ENCODE data around the gene JAZF1. TPM values are rescaled to one million over a fixed set of nuclear protein-coding genes. Genes with fewer than 3 reads are reported as not detected.

Gene JAZF1
- polyA plus RNA-seq, 2 donors = 1.6 to 3.5 TPM

DNA sequence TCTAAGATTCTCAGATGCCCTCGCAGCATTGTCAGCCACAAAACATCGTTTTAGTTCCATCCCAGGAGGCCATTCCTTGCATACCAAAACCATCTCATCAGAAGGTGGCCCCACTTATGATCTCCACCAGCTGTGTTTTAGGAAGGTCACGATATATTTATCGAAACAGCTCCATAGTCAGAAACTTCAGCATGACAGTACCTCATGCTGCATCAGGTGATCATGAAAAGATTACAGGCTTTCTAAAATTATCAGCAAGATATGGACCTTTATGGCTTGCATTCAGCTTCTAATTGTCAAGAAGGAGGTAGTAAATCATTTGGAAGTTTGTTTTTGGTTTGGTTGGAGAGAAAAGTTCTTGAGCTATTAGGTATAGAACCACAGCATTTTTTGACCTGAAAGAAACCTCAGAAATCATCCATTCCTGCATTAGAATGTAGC, 20.0 kb downstream of the JAZF1 start:
- WGBS, 2 donors = 84 to 92% methylated on average over 4 of the region's 4 CpGs
- Histone ChIP-seq H3K4me3 (ENCODE audit: low read depth in 1 of 2, low read length in 2 of 2) (no peak overlapping the region), H3K9me3 (ENCODE audit: control insufficient read depth in 2 of 2, insufficient read depth in 1 of 2, low read depth in 1 of 2, low read length in 1 of 2) (no peaks in the 10 kb centered on the region), H3K4me1 (ENCODE audit: control insufficient read depth in 2 of 2, insufficient read depth in 2 of 2, low read length in 1 of 2) (peaks cover 0 to 3% of the 10 kb centered on the region in 2 donors), H3K27ac (ENCODE audit: low read depth in 2 of 2, low read length in 1 of 2) (no peak overlapping the region), H3K36me3 (ENCODE audit: control insufficient read depth in 2 of 2, insufficient read depth in 2 of 2, low read length in 1 of 2) (no peaks in the 10 kb centered on the region), H3K27me3 (ENCODE audit: control insufficient read depth in 1 of 2, insufficient read depth in 2 of 2, low read length in 2 of 2) (no peaks in the 10 kb centered on the region)

DNA sequence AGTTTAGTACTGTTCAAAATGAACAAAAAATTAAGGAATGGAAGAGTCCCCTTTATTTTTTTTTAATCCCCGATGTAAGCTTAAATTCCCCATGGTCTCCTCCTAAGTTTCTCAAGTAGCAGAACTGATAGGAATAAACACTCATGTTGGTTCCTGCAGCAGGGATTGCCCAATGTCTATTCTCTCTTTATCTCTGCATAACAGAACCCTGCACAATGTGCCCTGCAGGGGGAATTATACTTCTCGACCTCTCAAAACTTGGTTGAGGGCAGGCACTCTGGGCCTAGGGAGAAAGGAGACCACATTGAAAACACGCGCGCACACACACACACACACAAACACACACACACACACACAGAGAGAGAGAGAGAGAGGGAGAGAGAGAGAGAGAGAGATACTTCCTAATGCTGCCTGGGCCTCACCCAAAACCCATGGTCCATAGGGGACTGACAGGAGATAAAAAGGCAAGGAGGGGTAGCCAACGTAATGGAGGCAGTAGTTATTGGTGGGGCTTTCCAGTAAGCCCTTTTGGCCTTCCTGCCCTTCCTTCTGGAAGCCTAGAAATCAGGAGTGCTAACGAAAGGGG, 22.7 kb downstream of the JAZF1 start:
- no peak overlapping the region for H3K27ac ChIP-seq (ENCODE audit: low read depth in 2 of 2, low read length in 1 of 2)
- peaks cover 0 to 3% of the 10 kb centered on the region in 2 donors for H3K4me1 ChIP-seq (ENCODE audit: control insufficient read depth in 2 of 2, insufficient read depth in 2 of 2, low read length in 1 of 2)
- no peak overlapping the region for H3K4me3 ChIP-seq (ENCODE audit: low read depth in 1 of 2, low read length in 2 of 2)
- no peaks in the 10 kb centered on the region for H3K9me3 ChIP-seq (ENCODE audit: control insufficient read depth in 2 of 2, insufficient read depth in 1 of 2, low read depth in 1 of 2, low read length in 1 of 2)
- 81 to 82% methylated on average over 7 of the region's 7 CpGs for WGBS, 2 donors
- H3K27me3 ChIP-seq (ENCODE audit: control insufficient read depth in 1 of 2, insufficient read depth in 2 of 2, low read length in 2 of 2) = no peaks in the 10 kb centered on the region
- H3K36me3 ChIP-seq (ENCODE audit: control insufficient read depth in 2 of 2, insufficient read depth in 2 of 2, low read length in 1 of 2) = no peaks in the 10 kb centered on the region

DNA sequence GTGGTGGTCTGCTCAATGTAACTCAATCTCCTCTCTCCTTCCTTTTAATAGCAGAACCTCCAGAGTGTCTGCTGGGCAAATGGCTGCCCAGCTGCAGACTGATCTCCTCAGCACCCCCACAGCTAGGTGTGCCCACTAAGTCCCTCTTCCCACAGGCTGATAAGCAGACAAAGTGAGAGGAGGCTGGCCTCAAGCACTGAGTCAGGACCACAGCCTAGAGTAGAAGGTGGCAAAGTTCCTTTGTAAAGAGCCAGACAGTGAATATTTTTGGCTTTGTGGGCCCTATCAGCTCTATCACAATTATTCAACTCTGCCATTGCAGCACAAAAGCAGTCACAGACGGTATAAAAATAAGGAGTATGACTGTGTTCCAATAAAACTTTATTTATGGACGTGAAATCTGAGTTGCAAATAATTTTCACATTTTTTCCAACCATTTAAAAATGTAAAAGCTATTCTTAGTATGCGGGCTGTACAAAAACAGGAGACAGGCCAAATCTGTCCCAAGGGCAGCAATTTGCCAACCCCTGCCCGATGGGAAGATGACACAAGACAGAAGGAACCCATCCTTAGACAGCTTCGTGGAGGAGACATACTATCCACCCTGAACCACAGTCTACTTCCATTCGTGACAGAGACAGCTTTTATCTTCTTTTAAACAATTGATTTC, 23.4 kb downstream of the JAZF1 start:
- 86 to 88% methylated on average over 6 of the region's 6 CpGs for WGBS, 2 donors
- Histone ChIP-seq H3K9me3 (ENCODE audit: control insufficient read depth in 2 of 2, insufficient read depth in 1 of 2, low read depth in 1 of 2, low read length in 1 of 2) (no peaks in the 10 kb centered on the region), H3K36me3 (ENCODE audit: control insufficient read depth in 2 of 2, insufficient read depth in 2 of 2, low read length in 1 of 2) (no peaks in the 10 kb centered on the region), H3K4me1 (ENCODE audit: control insufficient read depth in 2 of 2, insufficient read depth in 2 of 2, low read length in 1 of 2) (peaks cover 0 to 3% of the 10 kb centered on the region in 2 donors), H3K27ac (ENCODE audit: low read depth in 2 of 2, low read length in 1 of 2) (no peak overlapping the region), H3K4me3 (ENCODE audit: low read depth in 1 of 2, low read length in 2 of 2) (no peak overlapping the region), H3K27me3 (ENCODE audit: control insufficient read depth in 1 of 2, insufficient read depth in 2 of 2, low read length in 2 of 2) (no peaks in the 10 kb centered on the region)

DNA sequence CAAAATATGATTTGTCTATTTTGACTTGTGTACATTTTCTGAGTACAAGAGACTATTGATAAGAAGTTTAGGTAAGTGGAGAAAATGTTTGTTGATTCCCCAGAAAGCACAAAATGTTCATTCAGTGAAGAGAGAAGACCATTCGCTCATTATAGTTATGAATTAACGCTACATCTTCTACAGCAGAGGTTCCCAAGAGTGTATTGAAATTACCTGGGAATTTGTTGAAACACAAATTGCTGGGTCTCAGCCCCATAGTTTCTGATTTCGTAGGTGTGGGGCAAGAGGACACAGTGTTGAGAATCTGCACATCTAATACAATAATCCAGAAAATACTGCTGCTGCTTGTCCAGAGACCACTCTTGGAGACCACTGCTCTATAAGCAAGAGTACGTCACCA, 24.2 kb downstream of the JAZF1 start:
- 72 to 96% methylated on average over 4 of the region's 4 CpGs for WGBS, 2 donors
- peaks cover 0 to 3% of the 10 kb centered on the region in 2 donors for H3K4me1 ChIP-seq (ENCODE audit: control insufficient read depth in 2 of 2, insufficient read depth in 2 of 2, low read length in 1 of 2)
- no peaks in the 10 kb centered on the region for H3K36me3 ChIP-seq (ENCODE audit: control insufficient read depth in 2 of 2, insufficient read depth in 2 of 2, low read length in 1 of 2)
- no peaks in the 10 kb centered on the region for H3K9me3 ChIP-seq (ENCODE audit: control insufficient read depth in 2 of 2, insufficient read depth in 1 of 2, low read depth in 1 of 2, low read length in 1 of 2)
- H3K4me3 ChIP-seq (ENCODE audit: low read depth in 1 of 2, low read length in 2 of 2) = no peak overlapping the region
- H3K27me3 ChIP-seq (ENCODE audit: control insufficient read depth in 1 of 2, insufficient read depth in 2 of 2, low read length in 2 of 2) = no peaks in the 10 kb centered on the region
- no peak overlapping the region for H3K27ac ChIP-seq (ENCODE audit: low read depth in 2 of 2, low read length in 1 of 2)

DNA sequence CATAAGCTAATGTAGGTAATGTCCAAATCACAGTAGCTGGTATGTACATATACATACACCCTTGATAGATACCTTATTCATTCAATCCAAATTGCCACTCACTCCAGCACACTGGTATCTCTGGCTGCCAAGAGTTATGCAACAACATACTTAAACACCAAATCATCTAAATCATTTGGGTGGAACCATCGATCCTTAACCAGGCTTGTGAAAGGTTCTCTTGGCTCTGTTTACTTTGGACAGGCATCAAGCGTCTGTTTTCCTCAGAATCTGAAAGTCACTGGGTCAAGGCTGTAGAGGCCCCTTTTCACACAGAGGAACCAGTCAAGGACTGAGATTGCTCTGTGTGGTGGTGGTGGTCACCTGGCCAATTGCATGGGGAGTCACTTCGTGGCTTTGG, 24.6 kb downstream of the JAZF1 start:
- WGBS, 2 donors = 32 to 36% methylated on average over 3 of the region's 3 CpGs
- Histone ChIP-seq H3K36me3 (ENCODE audit: control insufficient read depth in 2 of 2, insufficient read depth in 2 of 2, low read length in 1 of 2) (no peaks in the 10 kb centered on the region), H3K4me3 (ENCODE audit: low read depth in 1 of 2, low read length in 2 of 2) (no peak overlapping the region), H3K9me3 (ENCODE audit: control insufficient read depth in 2 of 2, insufficient read depth in 1 of 2, low read depth in 1 of 2, low read length in 1 of 2) (no peaks in the 10 kb centered on the region), H3K27me3 (ENCODE audit: control insufficient read depth in 1 of 2, insufficient read depth in 2 of 2, low read length in 2 of 2) (no peaks in the 10 kb centered on the region), H3K27ac (ENCODE audit: low read depth in 2 of 2, low read length in 1 of 2) (no peak overlapping the region), H3K4me1 (ENCODE audit: control insufficient read depth in 2 of 2, insufficient read depth in 2 of 2, low read length in 1 of 2) (peaks cover 0 to 3% of the 10 kb centered on the region in 2 donors)

DNA sequence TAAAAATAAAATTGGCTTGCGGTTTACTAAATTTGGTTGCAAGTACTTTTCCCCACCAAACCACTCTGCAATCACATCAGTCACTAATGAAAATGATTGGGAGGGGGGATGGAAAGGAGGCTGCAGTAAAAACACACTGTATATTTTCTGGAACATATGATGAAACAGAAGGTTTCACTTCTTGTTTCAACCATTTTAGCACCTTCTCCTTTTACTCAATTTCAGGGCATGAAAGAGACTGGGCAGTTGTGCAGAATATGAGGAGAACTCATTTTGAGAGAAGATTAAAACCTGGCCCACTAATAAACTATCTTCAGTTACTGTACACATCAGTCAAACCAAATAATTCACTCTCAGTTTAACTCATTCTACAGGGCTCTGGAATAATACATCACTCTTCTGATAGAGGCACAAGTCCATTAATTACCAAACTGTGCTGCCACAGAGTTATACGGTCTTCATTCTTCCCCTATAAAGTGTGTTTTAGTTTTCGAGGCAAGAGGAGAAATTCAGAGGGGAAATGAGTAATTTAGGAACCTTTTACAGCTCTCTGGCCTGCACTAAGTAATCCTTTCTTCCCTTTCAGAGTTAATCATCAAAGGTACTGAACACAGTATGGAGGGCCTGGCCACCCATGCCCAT, 25.5 kb downstream of the JAZF1 start:
- no peak overlapping the region for H3K4me3 ChIP-seq (ENCODE audit: low read depth in 1 of 2, low read length in 2 of 2)
- H3K9me3 ChIP-seq (ENCODE audit: control insufficient read depth in 2 of 2, insufficient read depth in 1 of 2, low read depth in 1 of 2, low read length in 1 of 2) = no peaks in the 10 kb centered on the region
- H3K27me3 ChIP-seq (ENCODE audit: control insufficient read depth in 1 of 2, insufficient read depth in 2 of 2, low read length in 2 of 2) = no peaks in the 10 kb centered on the region
- H3K36me3 ChIP-seq (ENCODE audit: control insufficient read depth in 2 of 2, insufficient read depth in 2 of 2, low read length in 1 of 2) = no peaks in the 10 kb centered on the region
- no peak overlapping the region for H3K27ac ChIP-seq (ENCODE audit: low read depth in 2 of 2, low read length in 1 of 2)
- peaks cover 0 to 5% of the 10 kb centered on the region in 2 donors for H3K4me1 ChIP-seq (ENCODE audit: control insufficient read depth in 2 of 2, insufficient read depth in 2 of 2, low read length in 1 of 2)
- WGBS, 2 donors = 68 to 76% methylated on average over 3 of the region's 3 CpGs

DNA sequence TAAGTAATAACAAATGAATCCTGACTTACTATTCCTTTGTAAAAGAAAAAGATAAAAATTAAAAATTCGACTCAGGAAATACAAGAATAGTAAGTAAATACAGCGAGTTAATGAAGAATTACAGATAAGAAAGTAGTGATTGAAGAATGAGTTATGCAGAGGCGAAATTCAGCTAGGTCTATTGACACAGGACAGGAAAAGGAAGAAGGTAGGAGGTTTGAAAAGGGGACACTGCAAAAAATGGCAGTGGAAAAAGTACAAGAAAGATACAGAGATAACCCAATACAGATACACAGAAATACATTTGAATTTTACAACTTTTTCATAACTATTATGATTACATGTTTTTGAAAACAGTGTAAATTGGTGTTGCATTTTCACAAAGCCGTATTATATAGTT, 28.0 kb downstream of the JAZF1 start:
- H3K4me3 ChIP-seq (ENCODE audit: low read depth in 1 of 2, low read length in 2 of 2) = no peak overlapping the region
- H3K9me3 ChIP-seq (ENCODE audit: control insufficient read depth in 2 of 2, insufficient read depth in 1 of 2, low read depth in 1 of 2, low read length in 1 of 2) = no peaks in the 10 kb centered on the region
- peaks cover 2 to 7% of the 10 kb centered on the region in 2 donors for H3K4me1 ChIP-seq (ENCODE audit: control insufficient read depth in 2 of 2, insufficient read depth in 2 of 2, low read length in 1 of 2)
- no peak overlapping the region for H3K27ac ChIP-seq (ENCODE audit: low read depth in 2 of 2, low read length in 1 of 2)
- H3K36me3 ChIP-seq (ENCODE audit: control insufficient read depth in 2 of 2, insufficient read depth in 2 of 2, low read length in 1 of 2) = no peaks in the 10 kb centered on the region
- no peaks in the 10 kb centered on the region for H3K27me3 ChIP-seq (ENCODE audit: control insufficient read depth in 1 of 2, insufficient read depth in 2 of 2, low read length in 2 of 2)
- WGBS, 2 donors = 69 to 91% methylated on average over 4 of the region's 4 CpGs

DNA sequence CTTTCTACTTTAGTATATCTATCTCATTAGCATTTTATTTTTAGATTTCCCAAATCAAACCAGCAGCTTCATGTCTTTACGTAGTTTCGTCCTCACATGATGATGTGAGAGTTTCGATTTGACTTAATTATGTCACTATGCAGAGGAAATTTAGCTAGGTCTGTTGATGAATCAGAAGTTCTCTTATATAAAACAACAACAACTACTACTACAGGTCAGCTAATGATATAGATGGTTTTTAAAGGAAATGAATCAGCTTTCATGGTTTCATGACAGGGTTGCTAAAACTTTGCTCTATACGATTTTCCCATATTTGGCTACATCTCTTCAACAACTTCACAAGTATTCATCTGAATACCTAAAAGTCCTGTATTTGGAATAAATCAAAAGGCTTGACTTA, 28.6 kb downstream of the JAZF1 start:
- H3K4me3 ChIP-seq (ENCODE audit: low read depth in 1 of 2, low read length in 2 of 2) = no peak overlapping the region
- 82 to 87% methylated on average over 4 of the region's 4 CpGs for WGBS, 2 donors
- no peak overlapping the region for H3K27ac ChIP-seq (ENCODE audit: low read depth in 2 of 2, low read length in 1 of 2)
- H3K9me3 ChIP-seq (ENCODE audit: control insufficient read depth in 2 of 2, insufficient read depth in 1 of 2, low read depth in 1 of 2, low read length in 1 of 2) = no peaks in the 10 kb centered on the region
- H3K36me3 ChIP-seq (ENCODE audit: control insufficient read depth in 2 of 2, insufficient read depth in 2 of 2, low read length in 1 of 2) = no peaks in the 10 kb centered on the region
- peaks cover 2 to 7% of the 10 kb centered on the region in 2 donors for H3K4me1 ChIP-seq (ENCODE audit: control insufficient read depth in 2 of 2, insufficient read depth in 2 of 2, low read length in 1 of 2)
- H3K27me3 ChIP-seq (ENCODE audit: control insufficient read depth in 1 of 2, insufficient read depth in 2 of 2, low read length in 2 of 2) = no peaks in the 10 kb centered on the region

DNA sequence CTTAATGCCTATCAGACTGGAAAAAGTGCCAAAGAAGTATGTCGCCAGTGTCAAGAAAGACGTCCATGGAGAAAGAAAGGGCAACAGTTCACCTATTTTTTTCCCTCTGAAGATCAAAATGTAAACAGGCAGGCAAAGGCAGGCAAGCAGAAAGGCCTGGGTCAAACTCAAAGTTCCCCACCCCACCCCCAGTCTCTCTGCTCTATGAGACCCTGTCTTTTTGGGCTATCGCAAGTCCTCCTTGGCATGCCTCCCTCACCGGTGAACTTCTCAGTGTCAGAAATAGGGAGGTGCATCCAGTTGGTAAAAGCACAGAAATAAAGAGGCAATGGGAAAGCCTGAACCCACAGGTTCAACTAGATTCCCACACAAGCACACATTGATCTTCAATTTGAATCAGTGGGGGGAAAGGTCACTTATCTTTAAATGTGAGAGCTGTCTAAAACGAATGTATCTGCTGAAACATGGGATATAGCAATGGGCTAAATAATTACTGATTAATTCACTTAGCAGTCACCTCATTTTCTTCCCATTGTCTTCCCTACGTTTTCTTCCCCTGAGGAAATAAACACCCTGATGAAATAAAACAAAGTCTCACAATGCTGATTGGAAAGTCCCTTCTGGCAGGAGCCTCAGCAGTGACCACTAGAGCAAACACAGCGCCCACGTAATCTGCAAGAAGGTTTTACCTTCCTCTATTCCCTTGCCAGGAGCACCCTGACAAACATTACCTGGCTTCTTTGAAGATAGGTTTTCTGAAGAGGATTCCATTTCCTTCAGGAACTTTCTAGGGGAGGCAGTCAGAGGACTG, 31.1 kb downstream of the JAZF1 start:
- no peak overlapping the region for H3K4me3 ChIP-seq (ENCODE audit: low read depth in 1 of 2, low read length in 2 of 2)
- no peaks in the 10 kb centered on the region for H3K36me3 ChIP-seq (ENCODE audit: control insufficient read depth in 2 of 2, insufficient read depth in 2 of 2, low read length in 1 of 2)
- no peak overlapping the region for H3K27ac ChIP-seq (ENCODE audit: low read depth in 2 of 2, low read length in 1 of 2)
- H3K9me3 ChIP-seq (ENCODE audit: control insufficient read depth in 2 of 2, insufficient read depth in 1 of 2, low read depth in 1 of 2, low read length in 1 of 2) = no peaks in the 10 kb centered on the region
- H3K27me3 ChIP-seq (ENCODE audit: control insufficient read depth in 1 of 2, insufficient read depth in 2 of 2, low read length in 2 of 2) = no peaks in the 10 kb centered on the region
- WGBS, 2 donors = 42 to 49% methylated on average over 8 of the region's 8 CpGs
- peaks cover 2 to 5% of the 10 kb centered on the region in 2 donors for H3K4me1 ChIP-seq (ENCODE audit: control insufficient read depth in 2 of 2, insufficient read depth in 2 of 2, low read length in 1 of 2)
